HG03469 (cell line): Measurements from ENCODE around the gene IL26.

Experiments used
- ATAC-seq: cut with Tn5 transposase; IDR thresholded peaks from one replicate; pipeline ENCODE4 v1.9.1; 2021; ENCODE audit warnings: mild to moderate bottlenecking, moderate library complexity, moderate number of reproducible peaks; ENCODE audit not compliant: unreplicated experiment

Gene IL26, protein sequence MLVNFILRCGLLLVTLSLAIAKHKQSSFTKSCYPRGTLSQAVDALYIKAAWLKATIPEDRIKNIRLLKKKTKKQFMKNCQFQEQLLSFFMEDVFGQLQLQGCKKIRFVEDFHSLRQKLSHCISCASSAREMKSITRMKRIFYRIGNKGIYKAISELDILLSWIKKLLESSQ

DNA sequence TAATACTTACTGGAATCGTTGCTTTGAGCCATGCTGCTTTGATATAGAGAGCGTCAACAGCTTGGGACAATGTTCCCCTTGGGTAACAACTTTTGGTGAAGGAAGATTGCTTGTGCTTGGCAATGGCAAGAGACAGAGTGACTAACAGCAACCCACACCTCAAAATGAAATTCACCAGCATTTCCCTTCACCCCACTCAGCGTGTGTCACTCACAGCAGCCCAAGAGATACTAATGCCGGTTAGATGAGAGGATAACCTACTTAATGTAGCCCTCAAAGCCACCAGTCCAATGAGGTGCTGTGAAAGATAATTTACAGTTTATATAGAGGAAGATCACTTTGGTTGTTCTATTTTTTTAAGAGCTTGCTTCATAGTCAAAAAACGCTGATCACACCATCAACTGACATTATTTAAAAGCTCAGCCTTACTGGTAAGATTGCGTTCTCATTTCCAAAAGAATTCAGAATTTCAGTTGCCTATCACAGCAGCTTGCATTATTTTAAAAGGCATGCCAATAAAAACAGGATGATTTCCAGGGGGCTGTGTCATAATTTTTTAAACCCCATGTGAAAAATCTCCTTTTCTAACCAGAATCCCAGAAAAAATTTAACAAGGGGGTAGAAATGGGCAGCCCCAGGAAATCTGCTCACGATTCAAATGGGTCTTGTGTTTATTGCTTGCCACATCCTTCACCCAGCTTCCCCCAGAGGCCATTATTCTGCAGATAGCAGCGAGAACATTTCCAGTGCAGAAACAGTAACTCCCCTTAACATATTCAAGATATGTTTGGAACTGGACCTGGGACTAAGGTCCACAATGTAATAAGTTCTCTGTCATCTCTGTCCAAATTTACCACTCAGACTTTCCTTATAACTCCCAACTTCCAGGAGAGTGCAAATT lies at the start of gene IL26:
Gene IL26 (minus strand): TSS at position 235 of the 901 bp plus-strand sequence. CDS start 54 bp downstream, at position 181.
- no peak for ATAC-seq

DNA sequence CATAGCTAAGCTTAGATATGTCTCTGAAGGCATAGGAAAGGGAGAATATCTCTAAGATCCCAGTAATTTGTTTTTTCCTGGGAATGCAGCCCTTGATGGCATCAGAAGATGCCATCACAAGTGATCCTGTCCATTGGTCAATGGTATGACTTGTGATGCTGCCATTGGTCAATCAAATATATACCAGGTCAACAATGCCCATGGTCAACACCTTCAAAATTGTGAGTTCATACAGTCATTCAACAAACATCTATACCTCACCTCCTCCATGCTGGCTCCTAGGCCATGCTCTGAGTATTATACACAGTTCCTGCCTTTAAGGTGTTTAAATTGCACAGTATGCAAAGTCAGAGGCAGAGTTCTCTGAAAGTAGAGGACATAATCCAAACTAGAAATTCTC lies 47.1 kb upstream of the IL26 start:
- no peak for ATAC-seq

DNA sequence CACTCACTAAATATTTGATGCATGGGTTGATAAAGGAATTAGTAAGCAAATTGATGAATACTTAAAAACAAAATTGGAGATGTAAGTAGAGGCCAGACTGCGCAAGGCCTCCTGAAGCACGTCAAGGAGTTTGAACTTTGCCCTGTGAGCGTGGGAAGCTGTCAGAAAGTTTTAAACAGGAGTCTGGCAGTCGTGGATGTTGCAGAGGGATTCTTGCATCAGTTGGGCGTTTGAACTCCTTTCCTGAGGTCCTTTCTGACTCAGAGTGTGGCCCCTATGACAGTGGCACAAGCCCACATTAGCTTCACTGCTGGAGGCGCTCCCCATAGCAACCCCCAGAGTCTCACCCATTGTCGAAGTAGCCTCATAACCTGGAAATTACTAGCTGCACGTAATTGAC lies 45.7 kb upstream of the IL26 start:
- ATAC-seq: no peak

DNA sequence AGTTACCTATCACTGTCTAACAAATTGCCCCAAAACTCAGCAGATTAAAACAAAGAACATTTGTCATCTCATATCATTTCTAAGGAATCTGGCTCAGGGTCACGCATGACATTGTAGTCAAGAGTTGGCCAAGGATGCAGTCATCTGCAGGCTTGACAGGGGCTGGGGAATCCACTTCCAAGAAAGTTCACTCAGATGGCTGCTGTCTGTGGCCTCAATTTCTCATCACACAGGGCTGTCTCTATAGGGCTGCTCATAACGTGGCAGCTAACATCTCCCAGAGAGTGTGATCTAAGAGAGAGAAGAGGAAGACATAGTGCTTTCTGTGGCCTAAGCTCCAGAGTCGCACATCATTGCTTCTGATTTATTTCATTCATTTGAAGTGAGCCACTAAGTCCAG lies 44.7 kb upstream of the IL26 start:
- no peak for ATAC-seq

DNA sequence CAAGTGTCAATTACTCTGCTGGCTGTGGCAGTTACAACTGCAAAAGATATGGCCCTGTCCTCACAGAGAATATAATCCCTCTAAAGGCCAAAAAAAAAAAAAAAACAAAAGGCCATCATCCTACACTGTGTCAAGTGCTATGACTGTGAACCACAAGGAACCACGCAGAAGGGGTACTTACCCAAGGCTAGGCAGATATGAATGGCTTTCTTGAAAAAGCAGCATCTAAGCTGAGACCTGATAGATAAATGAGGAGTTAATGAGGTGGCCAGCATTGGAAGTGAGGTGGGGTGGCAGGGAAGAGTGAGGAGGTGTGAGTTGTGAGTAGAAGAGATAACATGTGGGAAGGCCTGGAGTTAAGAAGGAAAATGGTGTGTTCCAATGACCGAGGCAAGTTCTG lies 44.2 kb upstream of the IL26 start:
- ATAC-seq: no peak

DNA sequence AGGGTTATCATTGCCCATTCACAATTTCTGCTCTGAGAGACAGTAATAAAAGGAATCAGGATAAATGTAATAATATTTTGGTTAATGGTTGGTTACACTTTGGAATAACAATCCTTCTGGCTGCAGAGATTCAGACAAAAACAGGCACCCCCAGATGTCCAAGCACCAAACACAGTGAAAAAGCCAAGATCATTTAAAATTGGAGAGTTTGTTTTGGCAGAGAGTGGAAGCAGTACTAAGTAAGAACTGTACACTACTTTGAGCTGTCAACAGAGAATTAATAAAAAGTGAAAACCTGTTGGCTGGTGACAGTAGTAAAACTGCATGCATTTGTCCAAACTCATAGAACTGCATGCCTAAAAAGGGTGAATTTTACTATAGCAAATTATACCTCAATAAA lies 43.4 kb upstream of the IL26 start:
- no peak for ATAC-seq

DNA sequence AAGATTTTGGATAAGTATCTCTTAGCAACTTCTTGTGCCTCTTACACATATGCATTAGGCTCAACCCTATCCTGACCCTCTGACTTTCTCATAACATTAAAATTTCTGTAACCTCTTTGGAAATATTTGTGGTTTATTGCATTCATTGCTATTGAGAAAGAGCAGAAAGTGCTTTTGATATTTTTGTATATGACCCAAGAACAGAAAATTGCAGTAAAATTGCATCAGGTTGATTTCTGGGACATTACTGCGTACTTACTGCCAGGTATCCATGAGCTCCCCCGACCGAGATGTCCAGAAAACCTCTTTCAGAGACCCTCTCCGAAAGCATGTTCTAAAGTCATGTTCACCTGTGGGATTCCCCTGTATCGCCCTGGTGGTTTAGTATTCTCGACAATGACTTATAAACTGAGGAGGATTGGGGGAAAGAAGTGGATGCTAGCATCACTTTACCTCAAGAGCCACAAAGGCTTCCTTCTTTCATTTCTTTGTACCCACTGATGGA lies 42.3 kb upstream of the IL26 start:
- no peak for ATAC-seq

DNA sequence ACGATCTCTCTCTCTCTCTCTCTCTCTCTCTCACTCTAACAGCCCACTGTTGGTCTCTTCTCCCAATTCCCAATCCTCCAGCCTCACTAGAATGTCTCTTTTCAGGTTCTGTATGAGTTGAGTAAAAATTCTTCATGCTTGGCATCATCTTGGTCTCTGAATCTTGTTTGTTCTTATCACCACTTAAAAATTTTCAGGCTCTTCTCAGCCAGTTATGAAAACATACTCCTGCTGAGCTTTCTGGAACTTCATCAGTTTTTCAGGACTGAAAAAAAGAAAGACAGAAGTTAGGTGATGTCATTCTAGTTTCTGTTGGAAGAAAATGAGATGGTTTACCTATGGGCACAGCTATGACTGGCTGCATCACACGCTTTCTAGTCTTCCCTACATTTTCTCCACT lies 39.2 kb upstream of the IL26 start:
- no peak for ATAC-seq

DNA sequence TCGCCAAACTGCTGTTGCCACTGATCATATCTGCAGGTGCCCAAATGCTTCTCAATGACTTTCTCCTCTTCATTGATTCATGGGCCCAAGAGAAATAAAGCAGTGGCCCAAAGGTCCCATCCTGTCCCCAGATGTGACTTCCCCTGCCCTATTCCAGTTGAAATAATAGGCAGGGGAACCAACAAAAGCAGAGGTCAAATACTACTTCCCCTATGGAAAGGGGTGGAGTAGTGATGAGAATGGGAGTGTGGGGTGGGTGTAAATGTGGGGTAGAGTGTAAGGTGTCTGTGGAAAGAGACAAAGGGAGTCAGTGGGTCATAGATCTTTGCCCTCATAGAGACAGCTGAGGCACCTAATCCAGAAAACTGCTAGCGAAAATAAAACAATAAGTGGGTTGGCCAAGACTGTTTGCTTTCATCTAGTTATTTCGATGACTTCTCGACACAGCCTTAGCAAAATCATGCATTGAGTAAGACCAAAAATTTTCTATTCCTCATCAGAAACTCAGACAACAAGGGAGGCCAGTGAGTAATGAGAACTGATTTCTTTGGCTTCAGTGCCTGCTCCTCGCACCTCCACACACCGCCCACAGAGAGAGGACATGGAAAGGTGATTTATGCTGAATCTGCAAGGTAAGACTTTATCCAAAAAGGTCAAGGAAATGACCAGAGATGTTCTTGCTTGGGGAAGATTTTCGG lies 38.7 kb upstream of the IL26 start:
- no peak for ATAC-seq

DNA sequence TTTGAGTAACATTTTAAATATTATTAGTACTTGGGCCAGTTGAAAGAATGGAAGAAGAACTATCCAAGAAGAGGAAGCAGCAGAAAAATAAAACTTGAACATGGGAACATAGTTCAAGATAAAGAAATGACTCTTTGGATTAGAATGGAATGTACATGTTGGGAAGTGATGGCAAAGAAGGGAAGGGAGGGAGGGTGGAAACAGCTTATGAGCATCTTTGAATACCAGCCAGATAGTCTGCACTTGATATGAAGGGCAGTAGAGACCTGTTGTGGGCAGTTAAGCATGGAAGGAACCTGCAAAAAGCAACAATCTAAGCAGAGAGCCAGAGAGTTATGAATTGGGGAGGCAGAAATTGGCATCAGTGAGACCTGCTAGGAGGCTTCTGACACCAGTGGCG lies 37.8 kb upstream of the IL26 start:
- no peak for ATAC-seq

DNA sequence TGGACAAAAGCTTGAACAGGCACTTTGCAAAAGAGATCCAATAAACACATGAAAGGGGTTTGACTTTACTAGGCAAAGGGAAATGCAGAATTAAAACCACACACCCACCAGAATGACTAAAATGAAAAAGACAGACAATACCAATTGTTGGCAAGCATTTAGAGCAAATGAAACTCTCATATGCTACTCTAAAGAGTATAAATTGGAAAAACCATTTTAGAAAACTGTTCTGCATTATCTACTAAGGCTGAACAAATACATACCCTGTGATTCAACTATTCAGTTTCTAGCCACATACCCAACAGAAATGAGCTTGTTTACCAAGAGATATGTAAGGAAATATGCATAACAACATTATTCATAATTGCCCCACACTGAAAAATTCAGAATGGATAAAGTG lies 36.3 kb upstream of the IL26 start:
- ATAC-seq: no peak

DNA sequence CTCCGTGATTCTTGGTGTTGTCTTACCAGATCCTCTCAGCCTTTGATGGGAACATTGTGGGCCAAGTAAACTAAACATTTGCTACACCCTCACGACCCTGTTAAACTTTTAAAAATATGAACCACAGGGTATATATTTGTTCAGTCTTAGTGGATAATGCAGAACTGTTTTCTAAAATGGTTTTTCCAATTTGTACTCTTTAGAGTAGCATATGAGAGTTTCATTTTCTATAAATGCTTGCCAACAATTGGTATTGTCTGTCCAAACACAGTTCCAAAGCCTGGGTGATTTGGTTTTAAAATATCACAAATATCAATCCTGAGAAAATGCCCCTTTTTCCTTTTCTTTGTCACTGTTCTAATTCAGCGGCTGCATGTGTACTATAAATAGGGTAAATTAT lies 34.5 kb upstream of the IL26 start:
- ATAC-seq: no peak

DNA sequence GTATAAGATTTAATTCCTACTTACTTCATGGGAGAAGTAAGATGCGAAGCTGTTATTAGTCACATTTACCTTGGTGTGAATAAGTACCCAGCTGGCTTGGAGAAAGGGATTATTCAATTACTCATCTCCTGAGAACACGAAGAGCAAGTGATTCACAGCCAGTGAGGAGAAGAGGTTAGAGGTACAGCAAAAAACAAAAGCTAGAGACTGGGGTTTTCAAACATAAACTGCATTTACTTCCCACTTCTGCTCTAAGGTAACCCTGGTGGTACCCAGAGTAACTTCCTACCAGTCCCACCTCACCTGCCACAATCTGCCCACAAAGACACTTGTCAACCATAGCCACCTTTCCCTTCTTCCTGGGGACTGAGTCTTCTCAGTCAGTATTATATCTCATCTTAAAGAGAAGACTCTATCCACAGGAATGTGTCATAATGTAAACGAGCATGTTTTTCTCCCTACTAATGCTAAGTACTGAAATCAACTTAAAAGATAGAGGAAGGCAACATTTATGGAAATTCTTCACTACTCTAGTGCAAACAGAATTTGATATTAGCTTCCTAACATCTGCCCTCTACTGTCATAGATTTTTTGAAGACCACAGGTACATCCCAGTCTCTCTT lies 33.8 kb upstream of the IL26 start:
- no peak for ATAC-seq

DNA sequence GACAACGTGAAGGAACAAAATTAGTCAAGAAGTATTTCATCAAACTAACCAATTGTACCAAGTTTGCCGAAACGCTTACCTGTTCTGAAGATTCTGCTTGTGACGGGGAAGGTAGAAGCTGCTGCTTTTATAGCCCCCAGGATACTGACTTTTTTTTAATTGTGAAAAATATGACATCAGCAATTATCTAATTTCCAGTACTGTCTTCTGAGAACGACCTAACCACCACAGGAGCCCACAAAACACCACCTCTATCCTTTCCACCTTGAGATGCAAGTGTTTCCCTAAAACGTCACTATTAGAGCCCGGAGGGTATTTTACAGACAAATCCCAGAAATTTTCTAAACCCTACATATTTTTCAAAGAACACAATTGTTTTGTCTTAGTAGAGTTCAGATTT lies 27.9 kb upstream of the IL26 start, which contains the start of gene IL22:
Gene IL22 (minus strand): TSS at position 101 of the 400 bp plus-strand sequence. CDS start 156 bp downstream, outside the sequence.
- no peak for ATAC-seq

DNA sequence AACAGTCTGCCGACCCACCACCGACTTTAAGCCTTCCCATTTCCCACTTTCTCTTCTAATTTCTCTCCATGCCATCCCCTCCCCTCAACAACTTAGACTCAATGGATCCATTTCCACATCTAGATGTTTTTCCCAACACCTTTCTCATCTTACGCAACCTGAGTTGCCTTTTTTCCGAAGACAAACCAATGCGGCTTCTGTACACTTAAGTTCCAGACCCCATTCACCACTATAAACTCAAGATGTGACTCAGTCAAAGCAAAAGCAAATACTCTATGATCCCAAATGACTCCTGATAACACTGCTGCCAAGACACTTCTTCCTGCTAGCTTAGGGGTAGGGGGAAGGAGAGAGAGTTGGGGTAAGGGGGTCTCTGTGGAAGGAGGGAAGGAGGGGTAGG lies 26.5 kb upstream of the IL26 start:
- no peak for ATAC-seq

DNA sequence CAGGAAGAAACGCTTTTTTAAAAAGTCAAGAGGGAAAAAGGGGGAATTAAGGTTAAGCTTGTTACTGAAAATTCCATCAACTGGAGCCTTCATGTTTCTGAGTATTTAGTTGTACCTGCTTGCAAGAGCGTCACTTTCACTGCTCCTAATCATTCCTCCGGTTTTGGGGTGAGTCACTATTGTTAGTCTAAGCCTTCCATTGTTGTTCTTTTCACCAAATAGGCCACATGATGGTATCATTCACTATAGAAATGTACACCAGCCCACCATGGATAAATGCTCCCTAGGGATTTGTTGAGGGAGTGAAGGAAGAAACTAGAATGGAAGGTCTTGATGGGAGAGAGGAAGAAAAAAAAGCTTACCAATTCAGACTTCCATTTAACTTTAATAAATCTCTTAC lies 24.8 kb upstream of the IL26 start:
- ATAC-seq: no peak

DNA sequence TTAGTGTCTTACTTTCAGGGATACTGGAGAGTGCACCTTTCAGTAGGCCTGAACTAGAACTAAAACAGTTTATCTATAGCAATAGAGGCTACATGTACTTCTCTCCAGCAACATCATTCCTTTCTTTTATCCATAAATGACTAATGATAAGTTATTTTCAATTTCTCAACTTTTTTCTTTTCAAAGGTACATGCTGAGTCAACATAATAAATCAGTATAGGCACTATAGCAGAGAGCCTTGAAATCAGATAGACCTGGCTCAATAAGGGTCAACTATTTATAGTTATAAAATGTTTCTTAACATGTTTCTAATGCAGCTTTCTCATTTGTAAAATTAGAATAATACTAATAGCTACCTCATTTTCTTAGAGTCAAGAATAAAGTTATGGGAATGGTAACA lies 22.2 kb upstream of the IL26 start:
- ATAC-seq: no peak

DNA sequence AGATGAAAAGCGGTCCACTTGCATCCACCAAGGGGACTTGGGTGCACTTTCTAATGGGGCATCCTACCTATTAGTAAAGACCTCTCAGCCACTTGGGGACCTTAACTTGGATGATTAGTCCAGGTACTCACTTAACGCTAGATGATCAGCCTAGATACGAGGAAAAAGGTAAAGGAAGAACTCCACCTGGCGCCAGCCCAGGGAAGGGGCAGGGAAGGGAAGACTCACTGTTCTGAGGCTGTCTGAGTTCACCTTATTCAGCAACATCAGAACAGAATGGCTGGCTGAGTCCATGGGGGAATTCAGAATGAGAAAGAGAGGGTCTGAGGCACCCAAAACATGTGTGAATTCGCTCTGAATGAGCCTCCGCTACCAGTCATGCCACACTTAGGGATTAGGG lies 20.7 kb upstream of the IL26 start:
- no peak for ATAC-seq

DNA sequence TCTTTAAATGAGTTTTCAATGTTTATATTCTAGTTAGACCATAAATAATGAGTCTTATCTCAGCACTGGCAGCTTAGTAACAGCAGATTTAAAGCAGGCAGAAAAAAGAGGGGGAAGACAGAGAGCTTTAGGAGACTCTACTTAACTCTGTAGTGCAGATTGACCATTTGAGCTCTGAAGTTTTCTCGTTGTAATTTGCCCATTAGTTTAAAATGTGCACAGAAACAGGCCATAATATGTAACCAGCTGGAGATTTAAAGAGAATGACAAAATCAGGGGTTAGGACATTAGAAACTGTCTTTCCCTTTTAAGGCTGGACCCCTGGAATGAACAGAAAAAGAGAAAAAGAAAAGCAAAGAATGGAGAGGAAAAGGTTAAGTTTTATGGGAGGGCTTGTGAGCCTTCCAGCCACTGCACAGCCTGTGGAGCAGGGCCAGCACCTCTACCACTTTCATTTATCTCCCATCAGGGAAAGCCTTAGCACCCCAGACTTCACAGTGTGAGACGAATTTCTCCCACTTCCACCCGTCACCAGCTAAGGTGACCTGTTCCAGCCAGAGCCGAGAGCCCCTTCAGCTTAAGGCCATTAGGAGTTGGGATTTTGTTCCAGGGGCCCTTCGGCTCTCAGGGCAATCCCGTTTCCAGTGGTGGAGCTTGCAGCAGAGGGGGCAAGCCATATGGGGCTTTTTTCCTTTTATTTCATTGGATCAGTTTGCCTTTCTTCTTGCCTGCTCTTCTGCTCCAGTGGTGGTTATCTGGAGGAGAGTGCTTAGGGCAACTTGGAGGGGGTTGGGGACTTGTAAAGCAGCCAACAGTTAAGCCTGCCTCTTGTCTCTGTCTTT lies 19.8 kb upstream of the IL26 start:
- ATAC-seq: no peak

DNA sequence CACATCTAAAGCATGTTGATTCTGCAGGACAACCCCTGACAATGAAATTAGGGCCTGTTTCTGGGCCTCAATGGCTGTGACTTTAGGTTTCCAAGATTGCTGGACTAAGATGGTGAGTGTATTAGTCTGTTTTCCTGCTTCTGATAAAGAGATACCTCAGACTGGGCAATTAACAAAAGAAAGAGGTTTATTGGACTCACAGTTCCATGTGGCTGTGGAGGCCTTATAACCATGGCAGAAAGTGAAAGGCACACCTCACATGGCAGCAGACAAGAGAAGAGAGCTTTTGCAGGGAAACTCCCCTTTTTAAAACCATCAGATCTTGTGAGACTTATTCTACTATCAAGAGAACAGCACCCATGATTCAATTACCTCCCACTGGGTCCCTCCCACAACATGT lies 17.2 kb upstream of the IL26 start:
- ATAC-seq: no peak
